HG03175 (cell line): Measurements from ENCODE around the gene ADAM10.
"Not testable (repeated sequence)": the region's sequence is repeated elsewhere in the genome, so short reads cannot be mapped to it uniquely, and the experiment has no call there.

Experiments used
- ATAC-seq: cut with Tn5 transposase; IDR thresholded peaks from one replicate; pipeline ENCODE4 v1.9.1; 2021; ENCODE audit warnings: mild to moderate bottlenecking, moderate library complexity; ENCODE audit not compliant: unreplicated experiment

ADAM10 gene

DNA sequence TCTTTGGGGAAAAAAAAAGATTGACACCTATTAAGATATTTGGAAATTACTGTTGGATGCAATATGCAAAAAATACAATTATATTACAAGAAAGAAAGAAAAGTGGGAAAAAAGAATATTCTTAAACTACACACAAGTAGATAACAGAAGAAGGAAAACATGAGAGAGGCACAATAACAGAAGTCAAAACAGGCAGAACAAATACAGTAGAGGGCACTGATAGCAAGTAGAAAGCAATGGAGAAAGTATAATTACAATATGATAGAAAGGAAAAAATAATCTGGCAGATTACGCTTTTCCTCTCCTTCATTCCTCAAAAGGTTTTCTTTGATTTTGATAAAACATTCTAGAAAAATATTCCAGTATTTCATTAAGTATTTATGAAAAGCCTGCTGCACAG is 72.1 kb downstream of the ADAM10 start:
- no peak for ATAC-seq

DNA sequence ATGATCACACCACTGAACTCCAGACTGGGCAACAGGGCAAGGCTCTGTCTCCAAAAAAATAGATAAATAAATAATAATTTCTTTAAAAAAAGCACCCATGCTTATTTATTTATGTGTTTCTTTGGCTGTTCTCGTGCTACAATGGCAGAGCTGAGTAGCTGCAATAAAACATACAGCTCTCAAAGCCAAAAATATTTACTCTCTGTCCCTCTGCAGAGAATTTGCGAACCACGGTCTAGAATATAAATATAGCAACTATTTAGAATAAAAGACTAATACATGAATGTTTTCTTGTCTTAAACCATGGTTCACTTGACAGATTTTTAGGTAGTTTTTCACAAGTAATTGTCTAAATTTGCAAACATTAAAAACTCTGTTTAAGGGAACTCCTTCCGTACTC is 72.7 kb downstream of the ADAM10 start:
- ATAC-seq: no peak

- no peak for ATAC-seq
Observed at GRCh38 chr15:58671186-58671585, 78.3 kb downstream of the ADAM10 start.

GRCh38 chr15:58669108-58669507 is 80.4 kb downstream of the ADAM10 start:
- no peak for ATAC-seq

GRCh38 chr15:58666957-58667356 is 82.5 kb downstream of the ADAM10 start:
- ATAC-seq: no peak

- ATAC-seq: no peak
Observed at GRCh38 chr15:58665672-58666071, 83.8 kb downstream of the ADAM10 start.

GRCh38 chr15:58650102-58650501 is 99.4 kb downstream of the ADAM10 start:
- no peak for ATAC-seq

GRCh38 chr15:58649175-58649574 is 100.3 kb downstream of the ADAM10 start:
- no peak for ATAC-seq

GRCh38 chr15:58643996-58644395 is 105.5 kb downstream of the ADAM10 start:
- ATAC-seq: no peak

DNA sequence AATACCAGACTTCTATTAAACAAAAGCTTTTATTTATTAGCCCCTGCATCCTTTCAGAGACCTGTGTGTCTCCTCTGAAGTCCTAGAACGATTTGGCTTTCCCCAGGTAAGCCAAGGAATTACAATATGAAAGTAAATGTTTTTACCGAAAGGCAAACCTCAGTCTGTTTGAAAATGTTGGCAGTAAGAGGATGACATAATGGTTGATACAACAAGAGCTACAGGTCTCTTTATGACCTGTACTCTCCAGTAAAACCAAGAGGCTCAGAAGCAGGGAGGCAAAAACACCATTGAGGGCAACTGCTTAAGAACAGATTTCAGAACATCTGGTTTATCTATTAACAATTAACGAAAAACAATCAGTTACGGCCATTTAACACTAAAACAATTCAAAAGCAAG is 107.8 kb downstream of the ADAM10 start:
- ATAC-seq: no peak

- ATAC-seq: no peak
Observed at GRCh38 chr15:58639992-58640391, 109.5 kb downstream of the ADAM10 start.

DNA sequence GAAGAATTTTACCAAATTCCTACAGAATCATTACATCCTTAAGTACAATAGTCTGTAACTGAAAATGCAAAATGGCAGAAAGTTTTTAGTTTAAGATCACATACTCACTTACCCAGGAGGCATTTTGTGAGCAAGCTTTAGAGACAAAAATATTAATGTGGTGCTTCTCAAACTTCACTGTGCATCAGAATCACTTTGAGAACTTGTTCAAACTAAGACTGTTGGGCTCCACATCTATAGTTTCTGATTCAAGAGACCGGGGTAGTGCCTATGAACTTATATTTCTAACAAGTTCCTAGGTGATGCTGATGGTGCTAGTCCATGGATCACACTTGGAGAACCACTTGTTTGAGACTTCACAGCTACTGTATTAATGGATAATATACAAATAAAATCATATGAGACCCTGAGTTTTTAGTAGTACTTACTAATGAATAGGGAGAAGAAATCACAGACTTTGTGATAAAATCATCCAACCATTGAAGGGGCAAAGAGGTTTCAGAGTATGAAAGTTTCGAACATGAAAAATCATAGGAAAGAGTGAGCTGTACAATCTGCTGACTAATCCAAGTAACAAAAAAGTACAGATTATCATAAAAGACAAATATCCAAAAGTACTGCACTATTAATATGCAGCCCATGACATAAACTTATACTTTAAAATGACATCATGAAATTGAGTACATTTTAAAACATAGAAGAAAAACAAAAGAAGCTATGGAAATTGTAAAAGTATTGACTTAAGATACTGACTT is 110.3 kb downstream of the ADAM10 start:
- no peak for ATAC-seq

- ATAC-seq: no peak
Observed at GRCh38 chr15:58632789-58633188, 116.7 kb downstream of the ADAM10 start.

DNA sequence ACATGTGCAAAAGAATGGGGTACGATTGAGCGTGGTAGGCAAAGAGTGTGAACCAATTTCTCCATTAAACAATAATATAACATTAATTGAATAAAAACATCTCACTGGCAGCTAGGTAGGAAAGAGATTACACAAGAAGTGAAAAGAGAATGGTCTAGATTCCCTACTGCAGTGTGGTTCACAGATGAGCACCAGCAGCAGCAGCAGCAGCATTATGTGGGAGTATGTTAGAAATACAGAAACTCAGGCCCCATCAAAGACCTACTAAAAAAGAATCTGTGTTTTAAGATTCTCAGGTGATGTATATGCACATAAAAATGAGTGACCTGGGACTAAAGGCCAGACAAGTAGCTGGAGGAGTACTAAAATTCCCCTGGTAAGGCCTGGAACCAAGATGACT is 118.2 kb downstream of the ADAM10 start:
- no peak for ATAC-seq

DNA sequence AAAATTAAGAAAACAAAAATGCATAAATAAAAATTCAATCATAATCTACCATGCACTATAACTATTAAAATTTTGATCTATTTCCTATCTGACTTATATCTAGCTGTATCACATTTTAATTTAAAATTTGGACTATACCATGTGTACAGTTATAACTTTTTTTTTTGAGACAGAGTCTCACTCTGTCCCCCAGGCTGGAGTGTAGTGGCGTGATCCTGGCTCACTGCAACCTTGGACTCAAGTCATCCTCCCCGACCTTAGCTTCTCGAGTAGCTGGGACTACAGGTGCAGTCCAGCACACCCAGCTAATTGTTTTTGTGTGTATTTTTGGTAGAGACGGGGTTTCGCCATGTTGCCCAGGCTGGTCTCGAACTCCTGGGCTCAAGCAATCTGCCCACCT is 119.9 kb downstream of the ADAM10 start:
- no peak for ATAC-seq

DNA sequence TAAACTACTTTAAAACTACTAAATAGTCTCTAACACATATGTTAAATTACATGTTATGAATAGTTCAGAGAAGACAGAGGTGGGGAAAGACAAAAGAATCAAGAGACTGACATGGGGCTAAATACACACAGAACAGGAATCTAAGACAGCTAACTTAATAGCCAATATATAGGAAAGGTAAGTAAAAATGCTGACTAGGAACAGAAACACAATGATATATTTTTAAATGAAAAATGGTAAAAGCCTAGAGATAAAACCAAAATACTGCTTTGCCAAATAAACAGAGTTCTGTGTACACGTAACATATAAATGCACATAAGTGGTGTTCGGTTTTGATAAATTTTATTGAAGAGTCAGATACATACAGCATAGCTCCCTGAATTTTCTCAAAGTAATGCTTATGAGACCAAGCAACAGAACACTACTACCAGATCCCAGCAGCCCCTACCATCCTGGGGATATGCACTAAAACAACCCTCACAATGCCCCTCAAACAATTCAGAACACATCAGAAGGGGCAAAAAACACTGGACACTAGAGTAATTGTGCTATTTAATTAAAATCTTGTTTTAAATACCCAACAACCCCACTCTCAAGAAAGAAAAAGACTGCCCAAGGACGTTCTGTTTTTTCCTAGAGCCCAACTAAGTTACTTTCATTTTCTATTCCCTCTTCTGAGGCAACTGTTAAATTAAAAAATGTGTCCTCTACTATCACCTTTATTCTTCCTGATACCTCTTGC is 121.1 kb downstream of the ADAM10 start:
- no peak for ATAC-seq

DNA sequence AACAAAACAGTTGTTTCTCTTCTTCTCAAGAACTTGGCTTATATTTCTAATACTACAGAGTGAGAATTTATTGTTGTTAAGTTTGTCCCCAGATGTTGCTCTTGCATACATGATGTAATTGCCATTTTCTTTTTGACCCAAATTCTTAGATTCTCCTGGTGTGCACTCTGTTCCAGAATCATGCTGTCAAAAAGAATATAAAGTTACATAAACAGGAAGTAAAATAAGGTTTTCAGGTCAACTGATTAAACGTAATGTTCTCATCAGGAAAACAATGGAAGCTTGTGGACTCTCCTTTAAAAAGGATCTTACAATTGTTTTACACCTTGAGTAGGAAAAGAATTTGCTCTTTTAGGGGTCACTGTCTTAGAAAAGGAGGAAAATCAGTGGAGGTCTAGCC is 121.8 kb downstream of the ADAM10 start:
- ATAC-seq: no peak

- no peak for ATAC-seq
Observed at GRCh38 chr15:58627046-58627445, 122.5 kb downstream of the ADAM10 start.

DNA sequence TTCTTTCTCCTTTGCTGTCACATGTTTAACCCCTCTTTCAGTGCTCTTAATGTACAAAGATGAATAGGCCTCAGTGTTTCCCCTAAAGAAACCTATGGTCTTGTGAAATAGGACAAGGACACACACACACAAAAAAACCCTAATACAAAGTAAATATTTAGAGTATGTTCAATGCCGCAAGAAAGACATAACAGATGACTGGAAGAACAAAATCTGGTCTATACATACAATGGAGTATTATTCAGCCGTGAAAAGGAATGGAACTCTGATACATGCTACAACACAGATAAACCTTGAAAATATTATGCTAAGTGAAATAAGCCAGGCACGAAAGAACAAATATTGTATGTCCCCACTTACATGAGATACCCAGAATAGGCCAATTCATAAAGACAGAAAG is 123.1 kb downstream of the ADAM10 start:
- ATAC-seq: no peak

- ATAC-seq: no peak
Observed at GRCh38 chr15:58622877-58623276, 126.6 kb downstream of the ADAM10 start.

- ATAC-seq: not testable (repeated sequence)
Observed at GRCh38 chr15:58620268-58620667, 129.2 kb downstream of the ADAM10 start.

GRCh38 chr15:58616171-58616570 is 133.3 kb downstream of the ADAM10 start:
- ATAC-seq: no peak
